Astrocyte of the cerebellum (primary cell): ENCODE results near the gene AMMECR1.

Experiments
- DNase-seq: peaks from one replicate; pipeline ENCODE4 v3.0.0-alpha.2; 2011; ENCODE audit warnings: low read depth
- H3K4me3 ChIP-seq: 2 replicates; pipeline ENCODE4 v1.5.1; 2011; ENCODE audit warnings: mild to moderate bottlenecking, low read depth, low read length, moderate library complexity
- CTCF ChIP-seq: IDR thresholded peaks from 2 replicates; pipeline ENCODE4 v1.5.1; 2012; ENCODE audit warnings: low read length, low read depth, moderate library complexity, mild to moderate bottlenecking; ENCODE audit errors: missing control alignments
- in situ Hi-C: cut with HindIII; loops from 2 replicates; pipeline ENCODE4 v1.10.0; 2017; ENCODE audit warnings: low sequenced_read_pairs

The AMMECR1 gene

GRCh38 chrX:110171442-110171841 lies 146.4 kb downstream of the AMMECR1 start:
- no peak overlapping the region for H3K4me3 ChIP-seq
- in situ Hi-C loops, result no loop called here
- TF ChIP-seq CTCF, result no peak
- DNase-seq, result no peak

- TF ChIP-seq CTCF, result no peak
- no peak overlapping the region for H3K4me3 ChIP-seq
- DNase-seq, result no peak
- in situ Hi-C loops, result no loop called here
These were observed 147.9 kb downstream of the AMMECR1 start for GRCh38 chrX:110170029-110170428.

- in situ Hi-C loops, result no loop called here
- no peak for TF ChIP-seq CTCF
- no peak overlapping the region for H3K4me3 ChIP-seq
- no peak for DNase-seq
These were observed 149.3 kb downstream of the AMMECR1 start for GRCh38 chrX:110168585-110168984.

GRCh38 chrX:110167952-110168451 lies 149.9 kb downstream of the AMMECR1 start:
- peak; percentile 56 for TF ChIP-seq CTCF
- no peak for DNase-seq
- in situ Hi-C loops, result no loop called here

GRCh38 chrX:110163488-110163887 lies 154.4 kb downstream of the AMMECR1 start:
- TF ChIP-seq CTCF, result no peak
- no peak overlapping the region for H3K4me3 ChIP-seq
- in situ Hi-C loops, result no loop called here
- DNase-seq, result no peak

More at GRCh38 chrX:110167952-110168451, 149.9 kb downstream of the AMMECR1 start:
- no peak overlapping the region for H3K4me3 ChIP-seq

- in situ Hi-C loops, result no loop called here
- no peak overlapping the region for H3K4me3 ChIP-seq
- DNase-seq, result no peak
- TF ChIP-seq CTCF, result no peak
These were observed 155.0 kb downstream of the AMMECR1 start for GRCh38 chrX:110162867-110163266.

- TF ChIP-seq CTCF, result no peak
- no peak overlapping the region for H3K4me3 ChIP-seq
- in situ Hi-C loops, result no loop called here
- no peak for DNase-seq
These were observed 155.8 kb downstream of the AMMECR1 start for GRCh38 chrX:110162131-110162530.
